Osteocyte (in vitro differentiated cells): ENCODE data around the gene HINT2. TPM values are rescaled to one million over a fixed set of nuclear protein-coding genes. Genes with fewer than 3 reads are reported as not detected.

Experiments used
- DNase-seq: peaks from one replicate; pipeline ENCODE4 v3.0.0; 2021; ENCODE audit warnings: mixed read lengths; ENCODE audit not compliant: unreplicated experiment; ENCODE audit errors: extremely low spot score
- H3K27ac Mint-ChIP-seq: one replicate; pipeline ENCODE4 v1.8.0; 2021; ENCODE audit warnings: mild to moderate bottlenecking, mixed read lengths; ENCODE audit not compliant: unreplicated experiment
- H3K27me3 Mint-ChIP-seq: one replicate; pipeline ENCODE4 v1.8.0; 2021; ENCODE audit warnings: mixed read lengths; ENCODE audit not compliant: unreplicated experiment
- H3K36me3 Mint-ChIP-seq: one replicate; pipeline ENCODE4 v1.8.0; 2021; ENCODE audit warnings: mixed read lengths; ENCODE audit not compliant: unreplicated experiment
- H3K4me1 Mint-ChIP-seq: one replicate; pipeline ENCODE4 v1.8.0; 2021; ENCODE audit warnings: mixed read lengths; ENCODE audit not compliant: unreplicated experiment
- H3K4me3 Mint-ChIP-seq: one replicate; pipeline ENCODE4 v1.8.0; 2021; ENCODE audit warnings: mild to moderate bottlenecking, moderate library complexity, mixed read lengths; ENCODE audit not compliant: unreplicated experiment
- H3K9me3 Mint-ChIP-seq: one replicate; pipeline ENCODE4 v1.8.0; 2021; ENCODE audit warnings: mixed read lengths; ENCODE audit not compliant: unreplicated experiment
- total RNA-seq: library from RNA; stranded (reverse); gene quantifications from 2 replicates; pipeline ENCODE4 v1.2.1, GENCODE V29; 2021
- TF ChIP-seq, protein P1 (sequence below): fragments of 200-600 bp; sonication (generic); IDR thresholded peaks from 2 replicates; pipeline ENCODE4 v1.5.0; 2021; ENCODE audit warnings: antibody characterized with exemption, mild to moderate bottlenecking, moderate library complexity

Gene HINT2
- total RNA-seq, 1 donor from 2014 or later, result 36.0 TPM

DNA sequence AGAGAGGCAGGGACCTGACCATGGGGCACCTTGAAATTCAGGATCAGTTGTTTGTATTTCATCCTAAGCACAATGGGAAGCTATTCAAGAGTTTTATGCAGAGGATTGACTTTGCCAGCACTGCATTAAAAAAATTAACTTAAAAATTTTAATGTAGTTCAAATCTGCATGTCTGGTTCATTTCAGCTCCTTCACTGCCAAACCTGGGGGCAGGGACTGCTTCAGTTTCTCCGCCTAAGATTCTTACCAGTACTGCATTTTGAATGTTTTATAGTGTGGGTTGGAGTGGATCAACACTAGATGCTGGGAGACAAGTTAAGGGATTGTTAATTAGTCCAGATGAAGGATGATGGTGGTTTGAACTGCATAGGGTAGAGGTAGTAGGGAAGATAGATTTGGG, 45.1 kb downstream of the HINT2 start:
- no peak overlapping the region for H3K4me3 Mint-ChIP-seq

DNA sequence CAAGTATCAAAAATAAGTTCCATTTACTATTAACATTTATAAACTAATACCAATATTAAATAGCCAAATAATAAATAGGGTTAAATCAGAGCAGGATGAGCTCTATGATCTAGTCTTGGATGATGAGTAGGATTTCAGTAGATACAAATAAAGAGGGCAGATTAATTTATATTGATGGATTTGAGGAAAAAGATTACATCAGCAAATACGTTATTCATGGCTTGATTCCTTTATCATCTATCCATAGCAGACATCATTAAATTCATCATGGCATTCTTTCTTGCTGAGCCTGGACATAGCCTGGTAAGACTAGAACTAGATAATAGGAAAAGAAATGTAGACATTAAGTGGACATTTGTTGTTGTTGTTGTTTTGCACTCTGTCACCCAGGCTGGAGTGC, 47.4 kb downstream of the HINT2 start:
- no peaks in the 10 kb centered on the region for H3K9me3 Mint-ChIP-seq
- no peaks in the 10 kb centered on the region for H3K27me3 Mint-ChIP-seq
- H3K4me3 Mint-ChIP-seq, result no peak overlapping the region
- peak; percentile 13 for DNase-seq
- no peaks in the 10 kb centered on the region for H3K36me3 Mint-ChIP-seq
- H3K27ac Mint-ChIP-seq, result no peak overlapping the region
- no peaks in the 10 kb centered on the region for H3K4me1 Mint-ChIP-seq
- TF ChIP-seq, protein P1, sequence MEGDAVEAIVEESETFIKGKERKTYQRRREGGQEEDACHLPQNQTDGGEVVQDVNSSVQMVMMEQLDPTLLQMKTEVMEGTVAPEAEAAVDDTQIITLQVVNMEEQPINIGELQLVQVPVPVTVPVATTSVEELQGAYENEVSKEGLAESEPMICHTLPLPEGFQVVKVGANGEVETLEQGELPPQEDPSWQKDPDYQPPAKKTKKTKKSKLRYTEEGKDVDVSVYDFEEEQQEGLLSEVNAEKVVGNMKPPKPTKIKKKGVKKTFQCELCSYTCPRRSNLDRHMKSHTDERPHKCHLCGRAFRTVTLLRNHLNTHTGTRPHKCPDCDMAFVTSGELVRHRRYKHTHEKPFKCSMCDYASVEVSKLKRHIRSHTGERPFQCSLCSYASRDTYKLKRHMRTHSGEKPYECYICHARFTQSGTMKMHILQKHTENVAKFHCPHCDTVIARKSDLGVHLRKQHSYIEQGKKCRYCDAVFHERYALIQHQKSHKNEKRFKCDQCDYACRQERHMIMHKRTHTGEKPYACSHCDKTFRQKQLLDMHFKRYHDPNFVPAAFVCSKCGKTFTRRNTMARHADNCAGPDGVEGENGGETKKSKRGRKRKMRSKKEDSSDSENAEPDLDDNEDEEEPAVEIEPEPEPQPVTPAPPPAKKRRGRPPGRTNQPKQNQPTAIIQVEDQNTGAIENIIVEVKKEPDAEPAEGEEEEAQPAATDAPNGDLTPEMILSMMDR, result no peak

More for the DNA sequence above, 45.1 kb downstream of the HINT2 start:
- Mint-ChIP-seq H3K4me1 (no peaks in the 10 kb centered on the region), H3K36me3 (no peaks in the 10 kb centered on the region), H3K9me3 (no peaks in the 10 kb centered on the region), H3K27ac (no peak overlapping the region), H3K27me3 (no peaks in the 10 kb centered on the region)
- TF ChIP-seq, protein P1, result no peak
- no peak for DNase-seq

DNA sequence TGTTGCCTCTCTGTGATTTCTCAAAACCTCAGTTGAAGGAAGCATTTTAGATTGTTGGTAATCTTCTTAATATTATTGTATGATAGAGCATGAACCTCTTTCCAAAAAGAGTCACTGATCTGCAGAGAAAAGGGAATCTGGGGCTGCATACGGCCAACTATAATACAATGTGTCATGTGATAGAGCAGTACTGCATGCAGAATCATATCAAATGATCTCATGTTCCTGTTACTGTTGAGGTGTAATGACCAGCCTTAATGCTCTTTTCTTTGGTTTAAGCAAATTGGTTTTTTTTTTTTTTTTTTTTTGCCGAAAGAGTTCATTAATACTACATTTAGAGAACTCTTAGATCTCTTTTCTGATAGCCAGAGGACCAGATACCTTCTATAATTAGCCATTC, 47.8 kb downstream of the HINT2 start:
- TF ChIP-seq, protein P1, result no peak
- Mint-ChIP-seq H3K4me3 (no peak overlapping the region), H3K36me3 (no peaks in the 10 kb centered on the region), H3K27me3 (no peaks in the 10 kb centered on the region), H3K27ac (no peak overlapping the region), H3K4me1 (no peaks in the 10 kb centered on the region), H3K9me3 (no peaks in the 10 kb centered on the region)
- no peak for DNase-seq

DNA sequence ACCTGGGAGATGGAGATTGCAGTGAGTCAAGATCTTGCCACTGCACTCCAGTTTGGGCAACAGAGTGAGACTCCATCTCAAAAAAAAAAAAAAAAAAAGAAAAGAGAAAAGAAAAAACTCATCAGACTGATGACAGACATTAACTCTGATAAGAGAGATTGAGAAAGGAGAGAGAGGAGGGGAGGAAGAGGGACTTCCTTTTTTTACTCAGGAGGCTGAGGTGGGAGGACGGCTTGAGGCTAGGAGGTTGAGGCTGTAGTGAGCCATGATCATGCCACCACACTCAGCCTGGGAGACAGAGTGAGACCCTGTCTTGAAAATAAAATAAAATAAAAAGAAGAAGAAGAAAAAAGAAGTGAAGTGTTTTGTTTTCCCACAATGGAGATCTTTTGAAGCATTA, 51.0 kb downstream of the HINT2 start:
- H3K9me3 Mint-ChIP-seq, result no peaks in the 10 kb centered on the region
- no peak overlapping the region for H3K4me3 Mint-ChIP-seq
- TF ChIP-seq, protein P1, result no peak
- peaks cover 12% of the 10 kb centered on the region for H3K4me1 Mint-ChIP-seq
- H3K36me3 Mint-ChIP-seq, result no peaks in the 10 kb centered on the region
- no peak overlapping the region for H3K27ac Mint-ChIP-seq
- DNase-seq, result no peak
- H3K27me3 Mint-ChIP-seq, result no peaks in the 10 kb centered on the region

DNA sequence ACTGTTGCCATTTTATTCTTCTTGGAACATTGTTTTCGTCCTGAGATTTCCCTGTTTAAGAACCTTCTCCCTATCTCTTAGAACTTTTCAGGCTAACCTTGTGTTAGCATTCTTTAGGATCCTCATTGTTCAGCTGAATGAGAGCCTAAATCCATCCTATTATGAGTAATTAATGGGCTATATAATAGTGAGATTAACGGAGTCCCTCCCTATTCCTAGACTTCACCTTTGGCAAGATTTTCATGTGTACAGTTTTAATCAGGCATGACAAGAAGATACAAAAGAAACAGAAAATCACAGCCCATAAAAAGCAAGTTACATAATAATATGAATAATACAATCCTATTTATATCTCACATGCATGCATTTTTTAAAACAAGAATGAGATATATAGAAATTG, 51.7 kb downstream of the HINT2 start:
- Mint-ChIP-seq H3K27me3 (no peaks in the 10 kb centered on the region), H3K4me1 (peaks cover 19% of the 10 kb centered on the region), H3K4me3 (no peak overlapping the region), H3K27ac (no peak overlapping the region), H3K9me3 (no peaks in the 10 kb centered on the region), H3K36me3 (no peaks in the 10 kb centered on the region)
- DNase-seq, result no peak
- TF ChIP-seq, protein P1, result no peak

Other genes with a start within 250 kb of the HINT2 start
- 44.4 and 53.5 TPM in 2 replicates for gene TESK1, start 209.8 kb downstream of the HINT2 start, total RNA-seq
- gene CD72, start 196.6 kb downstream of the HINT2 start, total RNA-seq, result 0.57 and 0.91 TPM in 2 replicates
- not detected in 2 replicates for gene SIT1, start 164.1 kb downstream of the HINT2 start, total RNA-seq
- gene RMRP, start 157.0 kb downstream of the HINT2 start, total RNA-seq, result 14,337 and 15,426 TPM in 2 replicates
- 30.0 and 31.3 TPM in 2 replicates for gene CCDC107, start 156.8 kb downstream of the HINT2 start, total RNA-seq
- gene ARHGEF39, start 149.8 kb downstream of the HINT2 start, total RNA-seq, result 0.86 and 1.6 TPM in 2 replicates
- gene CA9, start 141.1 kb downstream of the HINT2 start, total RNA-seq, result not detected in 2 replicates
- 476 and 515 TPM in 2 replicates for gene TPM2, start 125.1 kb downstream of the HINT2 start, total RNA-seq
- gene TLN1, start 82.8 kb downstream of the HINT2 start, total RNA-seq, result 433 and 439 TPM in 2 replicates
- gene CREB3, start 82.4 kb downstream of the HINT2 start, total RNA-seq, result 39.0 and 45.4 TPM in 2 replicates
- gene GBA2, start 65.8 kb downstream of the HINT2 start, total RNA-seq, result 64.0 and 69.8 TPM in 2 replicates
- 35.9 and 38.4 TPM in 2 replicates for gene RGP1, start 65.8 kb downstream of the HINT2 start, total RNA-seq
- 0.56 TPM in 1 of 2 replicates, not detected in the other for gene MSMP, start 60.8 kb downstream of the HINT2 start, total RNA-seq
- 26.8 and 28.1 TPM in 2 replicates for gene NPR2, start 23.5 kb downstream of the HINT2 start, total RNA-seq
- gene SPAG8, start 2.8 kb downstream of the HINT2 start, total RNA-seq, result 2.4 TPM in 2 replicates
- gene FAM221B, start 13.7 kb upstream of the HINT2 start, total RNA-seq, result not detected in 2 replicates
- 25.6 and 29.9 TPM in 2 replicates for gene TMEM8B, start 14.2 kb upstream of the HINT2 start, total RNA-seq
- gene OR13J1, start 55.4 kb upstream of the HINT2 start, total RNA-seq, result not detected in 2 replicates
- gene HRCT1, start 91.2 kb upstream of the HINT2 start, total RNA-seq, result 3.0 and 3.7 TPM in 2 replicates
- gene SPAAR, start 94.4 kb upstream of the HINT2 start, total RNA-seq, result 0.56 TPM in 1 of 2 replicates, not detected in the other
- gene OR2S2, start 143.1 kb upstream of the HINT2 start, total RNA-seq, result not detected in 2 replicates
- gene RECK, start 221.9 kb upstream of the HINT2 start, total RNA-seq, result 25.7 and 27.1 TPM in 2 replicates